ENCODE measurements around the gene VIT. TPM values are rescaled to one million over a fixed set of nuclear protein-coding genes. Genes with fewer than 3 reads are reported as not detected.
"Not testable (repeated sequence)": the region's sequence is repeated elsewhere in the genome, so short reads cannot be mapped to it uniquely, and the experiment has no call there.

Gene VIT
- total RNA-seq, 2 experiments from 2014 or later, result not detected

DNA sequence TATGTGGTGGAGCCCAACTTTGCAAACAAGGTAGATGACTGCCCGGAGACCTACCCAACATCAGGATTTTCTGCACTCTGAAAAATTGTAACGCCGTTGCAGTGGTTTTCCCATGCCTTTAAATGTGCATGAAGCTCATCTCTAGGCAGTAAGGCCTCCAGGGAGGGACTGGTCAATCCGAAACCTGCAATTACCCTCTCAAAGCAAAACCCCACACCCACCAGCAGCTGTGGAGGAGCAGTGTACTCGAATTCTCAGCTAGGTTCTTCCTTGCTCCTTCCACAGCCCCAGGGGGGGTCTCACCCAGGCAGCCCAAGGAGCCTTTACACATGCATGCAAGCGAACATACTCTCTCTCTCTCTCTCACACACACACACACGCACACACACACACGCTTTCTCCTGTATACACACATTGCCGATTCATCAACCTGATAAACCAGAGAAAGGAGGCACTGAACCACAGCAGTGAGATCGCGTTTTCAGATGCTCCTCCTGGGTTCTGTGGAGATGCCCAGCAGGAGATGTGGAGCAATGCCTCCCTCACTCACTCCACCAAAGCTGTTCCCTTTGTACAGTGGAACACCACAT is 109.2 kb downstream of the VIT start:
- H3K9me3 Mint-ChIP-seq, result no peaks in the 10 kb centered on the region
- intact Hi-C loops (cut with micrococcal nuclease), result no loop called here
- DNase-seq, result no peak
- H3K4me3 Mint-ChIP-seq, result no peak overlapping the region
- H3K36me3 Mint-ChIP-seq (ENCODE audit: low read depth), result no peaks in the 10 kb centered on the region
- peaks cover 4% of the 10 kb centered on the region for H3K4me1 Mint-ChIP-seq (ENCODE audit: low read depth)
- no peak overlapping the region for H3K27ac Mint-ChIP-seq
- no peaks in the 10 kb centered on the region for H3K27me3 Mint-ChIP-seq (ENCODE audit: low read depth)
- CTCF ChIA-PET, result interaction anchor here (1.0 kb wide), 1 partner anchor 22 kb away, joined by 3 read pairs; no protein-coding TSS in a partner anchor

DNA sequence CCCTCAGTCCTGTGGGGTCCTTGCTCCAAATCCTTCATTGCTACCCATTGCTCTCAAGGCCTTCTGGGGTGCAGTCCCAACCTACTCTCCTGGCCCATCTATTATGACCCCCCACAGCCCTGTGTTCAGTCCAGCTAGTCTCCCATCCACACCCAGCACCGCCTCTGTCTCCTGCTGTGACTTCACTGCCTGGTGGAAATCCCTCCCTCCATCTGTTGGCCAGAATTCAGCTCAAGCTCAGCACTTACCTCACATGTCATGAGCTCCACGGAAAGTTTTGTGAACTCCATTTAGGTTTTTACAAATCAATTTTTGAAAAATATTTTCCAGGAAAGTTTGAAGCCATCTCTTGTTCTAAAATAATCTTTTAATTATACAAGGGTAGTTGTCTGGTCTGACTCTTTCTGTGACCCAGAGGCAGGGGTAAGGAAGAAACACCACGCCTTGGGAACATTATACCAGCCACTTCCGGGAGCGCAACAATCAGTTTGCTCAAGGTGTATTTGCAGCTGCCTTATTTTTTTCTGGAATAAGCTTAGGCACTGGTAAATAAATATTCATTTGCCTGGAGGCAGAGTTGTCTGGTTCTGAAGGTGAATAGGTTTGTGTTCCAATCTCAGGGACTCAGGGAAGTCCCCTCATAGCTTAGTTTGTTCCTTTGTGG is 110.8 kb downstream of the VIT start:
- Mint-ChIP-seq H3K36me3 (ENCODE audit: low read depth) (no peaks in the 10 kb centered on the region), H3K27ac (no peak overlapping the region), H3K27me3 (ENCODE audit: low read depth) (no peaks in the 10 kb centered on the region), H3K9me3 (no peaks in the 10 kb centered on the region), H3K4me1 (ENCODE audit: low read depth) (no peaks in the 10 kb centered on the region), H3K4me3 (no peak overlapping the region)
- intact Hi-C loops (cut with micrococcal nuclease), result no loop called here
- CTCF ChIA-PET, result interaction anchor here (0.6 to 1.5 kb wide), 2 partner anchors 19 to 27 kb away, joined by 3 to 4 read pairs; no protein-coding TSS in a partner anchor
- DNase-seq, result no peak

DNA sequence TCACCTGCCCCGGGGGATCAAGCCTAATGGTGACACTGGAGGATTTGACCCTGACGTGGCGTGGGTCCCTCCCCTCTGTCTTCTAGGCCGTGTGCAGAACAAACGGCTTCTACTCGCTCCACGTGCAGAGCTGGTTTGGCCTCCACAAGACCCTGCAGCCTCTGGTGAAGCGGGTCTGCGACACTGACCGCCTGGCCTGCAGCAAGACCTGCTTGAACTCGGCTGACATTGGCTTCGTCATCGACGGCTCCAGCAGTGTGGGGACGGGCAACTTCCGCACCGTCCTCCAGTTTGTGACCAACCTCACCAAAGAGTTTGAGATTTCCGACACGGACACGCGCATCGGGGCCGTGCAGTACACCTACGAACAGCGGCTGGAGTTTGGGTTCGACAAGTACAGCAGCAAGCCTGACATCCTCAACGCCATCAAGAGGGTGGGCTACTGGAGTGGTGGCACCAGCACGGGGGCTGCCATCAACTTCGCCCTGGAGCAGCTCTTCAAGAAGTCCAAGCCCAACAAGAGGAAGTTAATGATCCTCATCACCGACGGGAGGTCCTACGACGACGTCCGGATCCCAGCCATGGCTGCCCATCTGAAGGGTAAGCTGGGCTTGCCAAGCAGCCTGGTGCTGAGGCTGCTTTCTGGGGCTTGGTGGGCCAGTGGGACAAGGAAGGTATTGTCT is 112.0 kb downstream of the VIT start:
- Mint-ChIP-seq H3K27me3 (ENCODE audit: low read depth) (no peaks in the 10 kb centered on the region), H3K4me3 (no peak overlapping the region), H3K4me1 (ENCODE audit: low read depth) (no peaks in the 10 kb centered on the region), H3K27ac (no peak overlapping the region), H3K36me3 (ENCODE audit: low read depth) (no peaks in the 10 kb centered on the region), H3K9me3 (no peaks in the 10 kb centered on the region)
- intact Hi-C loops (cut with micrococcal nuclease), result no loop called here
- DNase-seq, result no peak
- CTCF ChIA-PET, result no interaction called here

DNA sequence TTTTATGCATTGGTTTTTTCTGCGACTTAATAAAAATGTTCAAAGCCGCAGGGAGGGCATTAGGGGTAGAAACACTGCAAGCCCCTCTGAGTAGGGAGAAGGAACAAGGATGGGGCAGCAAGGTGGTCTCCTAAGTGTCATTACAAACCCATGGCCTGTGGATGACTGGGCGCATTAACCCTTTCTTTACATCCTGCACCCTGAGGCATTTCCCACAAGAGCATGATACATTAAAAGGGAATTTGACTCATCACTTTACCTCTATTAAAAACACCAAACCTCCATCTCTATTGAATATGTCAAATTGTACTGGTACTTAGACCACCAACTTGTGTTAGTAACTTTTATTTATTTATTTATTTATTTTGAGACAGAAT is 112.5 kb downstream of the VIT start:
- DNase-seq, result no peak
- Mint-ChIP-seq H3K27ac (no peak overlapping the region), H3K4me1 (ENCODE audit: low read depth) (no peaks in the 10 kb centered on the region), H3K9me3 (no peaks in the 10 kb centered on the region), H3K4me3 (no peak overlapping the region), H3K27me3 (ENCODE audit: low read depth) (no peaks in the 10 kb centered on the region), H3K36me3 (ENCODE audit: low read depth) (no peaks in the 10 kb centered on the region)
- intact Hi-C loops (cut with micrococcal nuclease), result no loop called here
- CTCF ChIA-PET, result no interaction called here

DNA sequence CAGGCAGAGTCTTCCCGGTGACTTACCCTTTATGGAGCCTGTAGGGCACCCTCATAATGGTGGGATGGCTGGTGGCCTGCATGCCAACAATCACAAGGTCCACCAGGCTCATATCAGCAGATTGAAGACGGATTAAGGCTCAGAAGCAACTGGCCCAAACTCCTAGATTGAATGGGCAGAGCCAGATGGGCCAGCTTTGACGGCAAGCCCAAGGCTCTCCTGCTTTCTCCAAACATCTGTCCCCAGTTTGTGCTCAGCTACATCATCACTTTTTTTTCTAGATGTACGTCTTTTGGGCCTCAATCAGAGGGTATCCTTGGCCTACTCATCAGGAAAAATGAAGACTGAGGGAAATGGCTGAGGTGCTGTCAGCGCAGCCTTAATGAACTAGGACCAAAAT is 114.6 kb downstream of the VIT start:
- no peak for DNase-seq
- Mint-ChIP-seq H3K36me3 (ENCODE audit: low read depth) (no peaks in the 10 kb centered on the region), H3K27ac (no peak overlapping the region), H3K27me3 (ENCODE audit: low read depth) (no peaks in the 10 kb centered on the region), H3K4me3 (no peak overlapping the region), H3K4me1 (ENCODE audit: low read depth) (no peaks in the 10 kb centered on the region), H3K9me3 (no peaks in the 10 kb centered on the region)
- CTCF ChIA-PET, result interaction anchor here (0.7 to 1.4 kb wide), 3 partner anchors 15 to 402 kb away, joined by 3 to 6 read pairs (median 3); no protein-coding TSS in a partner anchor
- intact Hi-C loops (cut with micrococcal nuclease), result no loop called here

DNA sequence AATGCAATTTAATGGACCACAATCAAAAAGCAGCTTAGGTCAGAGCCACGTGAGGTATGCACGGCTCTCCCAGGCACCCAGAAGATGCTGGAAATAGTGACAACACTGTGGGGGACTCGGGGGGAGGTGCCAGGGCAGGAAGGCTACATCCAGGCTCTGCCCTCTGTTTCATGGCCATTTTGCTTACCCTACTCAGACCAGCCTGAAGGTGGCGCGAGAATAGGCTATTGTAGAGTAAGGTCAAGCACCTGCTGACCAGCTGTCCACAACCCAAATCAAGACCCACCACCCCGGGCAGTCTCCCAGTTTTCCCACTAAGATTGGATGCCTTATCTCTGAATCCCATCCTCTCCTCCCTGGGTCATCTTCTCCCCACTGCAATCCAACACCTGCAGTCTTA is 115.7 kb downstream of the VIT start:
- CTCF ChIA-PET, result interaction anchor here (0.7 kb wide), 1 partner anchor 292 kb away, joined by 4 read pairs; no protein-coding TSS in a partner anchor
- Mint-ChIP-seq H3K4me1 (ENCODE audit: low read depth) (no peaks in the 10 kb centered on the region), H3K4me3 (no peak overlapping the region), H3K27me3 (ENCODE audit: low read depth) (no peaks in the 10 kb centered on the region), H3K36me3 (ENCODE audit: low read depth) (no peaks in the 10 kb centered on the region), H3K27ac (no peak overlapping the region), H3K9me3 (no peaks in the 10 kb centered on the region)
- DNase-seq, result no peak
- intact Hi-C loops (cut with micrococcal nuclease), result no loop called here

DNA sequence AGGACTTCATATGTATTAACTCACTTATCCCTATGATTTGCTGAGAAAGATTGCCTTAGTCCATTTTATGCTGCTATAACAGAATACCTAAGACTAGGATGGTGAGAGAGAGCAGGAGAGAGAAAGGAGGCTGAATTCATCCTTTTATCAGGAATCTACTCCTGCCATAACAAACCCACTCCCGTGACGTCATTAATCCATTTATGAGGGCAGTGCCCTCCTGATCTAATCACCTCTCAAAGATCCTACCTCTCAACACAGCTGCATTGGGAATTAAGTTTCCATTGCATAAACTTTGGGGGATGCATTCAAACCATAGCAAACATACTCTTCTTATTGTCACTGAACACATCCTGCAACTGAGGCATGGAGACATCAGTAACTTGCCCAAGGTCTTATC is 122.0 kb downstream of the VIT start:
- CTCF ChIA-PET, result no interaction called here
- Mint-ChIP-seq H3K36me3 (ENCODE audit: low read depth) (no peaks in the 10 kb centered on the region), H3K9me3 (no peaks in the 10 kb centered on the region), H3K4me3 (no peak overlapping the region), H3K4me1 (ENCODE audit: low read depth) (no peaks in the 10 kb centered on the region), H3K27me3 (ENCODE audit: low read depth) (no peaks in the 10 kb centered on the region), H3K27ac (no peak overlapping the region)
- no peak for DNase-seq
- intact Hi-C loops (cut with micrococcal nuclease), result no loop called here

DNA sequence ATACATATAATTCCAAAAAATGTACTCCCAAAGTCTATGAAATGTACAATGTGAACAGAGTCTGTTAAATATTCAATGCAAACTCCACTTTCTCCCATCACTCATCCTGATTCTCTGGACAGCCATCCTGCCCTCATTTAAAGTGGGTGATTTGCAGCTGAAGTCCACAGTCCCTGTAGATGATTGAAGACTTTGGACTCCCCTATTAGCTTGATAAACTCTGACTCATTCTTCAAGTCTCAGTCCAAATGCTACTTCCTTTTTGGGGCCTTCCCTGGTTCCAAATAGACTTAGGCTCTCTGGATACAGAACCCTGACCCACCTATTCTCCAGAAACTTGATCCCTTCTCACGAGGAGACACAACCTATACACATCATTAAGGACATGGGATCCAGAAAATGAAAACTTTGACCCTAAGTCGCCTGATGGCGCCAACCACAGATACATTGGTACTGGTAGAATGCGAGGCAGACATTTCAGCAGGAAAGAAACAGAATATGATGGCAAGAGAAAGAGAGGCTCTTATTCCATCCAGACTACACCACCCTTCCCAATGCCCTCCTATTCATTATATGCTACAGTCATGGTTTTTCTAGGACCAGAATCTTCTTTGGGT is 122.7 kb downstream of the VIT start:
- no peak overlapping the region for H3K4me3 Mint-ChIP-seq
- H3K4me1 Mint-ChIP-seq (ENCODE audit: low read depth), result no peaks in the 10 kb centered on the region
- no peaks in the 10 kb centered on the region for H3K27me3 Mint-ChIP-seq (ENCODE audit: low read depth)
- no peaks in the 10 kb centered on the region for H3K36me3 Mint-ChIP-seq (ENCODE audit: low read depth)
- intact Hi-C loops (cut with micrococcal nuclease), result no loop called here
- no peaks in the 10 kb centered on the region for H3K9me3 Mint-ChIP-seq
- DNase-seq, result no peak
- H3K27ac Mint-ChIP-seq, result no peak overlapping the region
- CTCF ChIA-PET, result no interaction called here

DNA sequence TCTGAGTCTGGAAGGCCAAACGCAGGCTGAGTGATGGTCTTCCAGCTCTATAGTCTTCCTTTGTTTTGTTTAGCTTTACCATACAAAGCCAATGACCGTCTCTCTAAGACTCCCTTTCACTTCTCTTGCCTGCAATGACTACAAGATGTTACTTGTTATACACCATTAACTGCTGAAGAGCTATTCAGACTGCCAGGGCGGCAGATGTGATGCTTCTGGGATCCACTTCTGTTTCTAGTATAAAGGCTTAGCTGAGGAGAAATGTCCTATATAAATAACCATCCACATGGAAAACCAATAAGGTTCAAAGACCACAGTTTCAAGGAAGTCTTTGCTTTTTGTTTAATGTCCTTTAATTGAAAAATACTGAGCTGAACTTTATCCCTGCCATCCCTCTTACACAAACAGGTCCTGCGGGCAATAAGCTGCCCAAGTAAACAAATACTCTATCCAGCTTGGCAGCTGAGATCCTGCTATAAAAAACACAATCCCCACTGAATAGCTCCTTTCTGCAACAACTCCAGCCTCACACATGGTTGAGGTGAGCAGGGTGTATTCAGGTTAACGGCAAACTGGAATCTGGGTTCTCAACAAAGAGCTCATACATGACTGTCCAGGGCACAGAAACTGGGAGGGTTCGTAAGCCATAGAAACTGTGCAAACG is 124.6 kb downstream of the VIT start:
- Mint-ChIP-seq H3K27ac (no peak overlapping the region), H3K36me3 (ENCODE audit: low read depth) (no peaks in the 10 kb centered on the region), H3K27me3 (ENCODE audit: low read depth) (peaks cover 2% of the 10 kb centered on the region), H3K4me1 (ENCODE audit: low read depth) (no peaks in the 10 kb centered on the region), H3K9me3 (no peaks in the 10 kb centered on the region), H3K4me3 (no peak overlapping the region)
- DNase-seq, result no peak
- CTCF ChIA-PET, result interaction anchor here (0.7 to 1.1 kb wide), 2 partner anchors 41 to 242 kb away, joined by 3 to 4 read pairs; no protein-coding TSS in a partner anchor
- intact Hi-C loops (cut with micrococcal nuclease), result no loop called here

DNA sequence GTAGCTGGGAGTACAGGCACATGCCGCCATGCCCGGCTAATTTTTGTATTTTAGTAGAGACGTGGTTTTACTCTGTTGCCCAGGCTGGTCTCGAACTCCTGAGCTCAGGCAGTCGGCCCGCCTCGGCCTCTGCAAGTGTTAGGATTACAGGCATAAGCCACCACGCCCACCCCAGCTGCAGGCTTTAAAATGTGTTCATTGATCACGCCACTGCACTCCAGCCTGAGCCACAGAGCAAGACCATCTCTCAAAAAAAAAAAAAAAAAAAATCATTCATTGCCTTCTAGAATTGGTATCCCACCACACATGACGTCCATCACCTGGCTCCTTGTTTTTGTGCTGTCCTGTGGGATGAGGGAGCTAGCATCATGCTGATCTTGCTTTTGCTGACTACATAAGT is 127.4 kb downstream of the VIT start:
- Mint-ChIP-seq H3K27ac (no peak overlapping the region), H3K4me3 (no peak overlapping the region), H3K4me1 (ENCODE audit: low read depth) (no peaks in the 10 kb centered on the region), H3K36me3 (ENCODE audit: low read depth) (no peaks in the 10 kb centered on the region), H3K9me3 (no peaks in the 10 kb centered on the region), H3K27me3 (ENCODE audit: low read depth) (peaks cover 2% of the 10 kb centered on the region)
- CTCF ChIA-PET, result interaction anchor here (1.5 kb wide), 1 partner anchor 38 kb away, joined by 7 read pairs; no protein-coding TSS in a partner anchor
- intact Hi-C loops (cut with micrococcal nuclease), result no loop called here
- DNase-seq, result no peak

DNA sequence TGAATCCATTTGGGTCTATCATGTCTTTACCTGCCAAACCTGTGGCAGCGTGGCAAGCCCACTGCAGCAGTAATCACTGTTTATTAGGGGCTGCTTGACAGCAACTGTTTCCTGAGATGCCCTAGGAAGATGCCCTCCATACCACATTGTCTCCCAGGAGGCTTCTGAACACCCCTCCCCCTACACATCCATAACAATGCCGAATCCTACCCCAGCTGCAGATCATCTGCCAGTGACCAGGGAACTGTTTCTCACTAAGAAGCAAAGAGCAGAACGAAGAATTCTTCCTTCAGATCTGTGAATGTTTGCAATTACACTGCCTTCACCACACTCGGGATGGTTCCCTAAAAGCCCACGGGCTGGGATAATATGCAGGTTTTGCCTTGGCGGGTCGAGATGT is 127.8 kb downstream of the VIT start:
- CTCF ChIA-PET, result no interaction called here
- no peaks in the 10 kb centered on the region for H3K4me1 Mint-ChIP-seq (ENCODE audit: low read depth)
- no peak for DNase-seq
- H3K4me3 Mint-ChIP-seq, result no peak overlapping the region
- no peaks in the 10 kb centered on the region for H3K36me3 Mint-ChIP-seq (ENCODE audit: low read depth)
- intact Hi-C loops (cut with micrococcal nuclease), result no loop called here
- H3K9me3 Mint-ChIP-seq, result no peaks in the 10 kb centered on the region
- H3K27ac Mint-ChIP-seq, result no peak overlapping the region
- peaks cover 2% of the 10 kb centered on the region for H3K27me3 Mint-ChIP-seq (ENCODE audit: low read depth)

DNA sequence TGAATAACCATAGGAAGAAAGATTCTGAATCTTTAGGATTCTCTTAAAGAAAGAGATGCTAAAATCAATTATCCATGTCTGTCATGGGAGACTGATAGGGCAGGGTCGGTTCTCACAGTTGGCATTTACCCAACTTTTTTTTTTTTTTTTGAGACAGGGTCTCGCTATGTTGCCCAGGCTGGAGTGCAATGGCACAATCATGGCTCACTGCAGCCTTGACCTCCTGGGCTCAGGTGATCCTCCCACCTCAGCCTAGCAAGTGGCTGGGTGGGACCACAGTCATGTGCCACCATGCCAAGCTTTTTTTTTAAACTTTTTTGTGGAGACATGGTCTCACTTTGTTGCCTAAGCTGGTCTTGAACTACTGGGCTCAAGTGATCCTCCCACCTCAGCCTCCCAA is 128.2 kb downstream of the VIT start:
- CTCF ChIA-PET, result interaction anchor here (0.8 kb wide), 1 partner anchor 220 kb away, joined by 3 read pairs; no protein-coding TSS in a partner anchor
- H3K36me3 Mint-ChIP-seq (ENCODE audit: low read depth); H3K4me1 Mint-ChIP-seq (ENCODE audit: low read depth); H3K27ac Mint-ChIP-seq; H3K27me3 Mint-ChIP-seq (ENCODE audit: low read depth); H3K4me3 Mint-ChIP-seq; intact Hi-C loops (cut with micrococcal nuclease); H3K9me3 Mint-ChIP-seq; DNase-seq: not testable (repeated sequence)

Data from activated naive CD4-positive, alpha-beta T cell treated with anti-CD3 and anti-CD28 coated beads for 36 hours (primary cell).